Heart right ventricle (tissue), 16 donors: ENCODE results near the gene LDAF1. TPM values are rescaled to one million over a fixed set of nuclear protein-coding genes. Genes with fewer than 3 reads are reported as not detected.

Source experiments
- ATAC-seq, 8 donors: fragments of 200-7000 bp; cut with Tn5 transposase; one replicate each; pipeline ENCODE4 v1.9.1; 2020; ENCODE audit warnings: mild to moderate bottlenecking in 8 of 8, moderate library complexity in 8 of 8, moderate number of reproducible peaks in 1 of 8
- DNase-seq, 2 donors: peaks; one replicate each; pipeline ENCODE4 v3.0.0-alpha.2; 2020
- H3K27ac ChIP-seq, 10 donors: fragments of 200-600 bp; sonication (generic) in 2 of 10; one replicate each; pipeline versions ENCODE4 v1.5.0 to v1.8.0; 2020 to 2022; ENCODE audit warnings: mild to moderate bottlenecking in 3 of 10
- H3K27me3 ChIP-seq, 7 donors: fragments of 200-600 bp; one replicate each; pipeline ENCODE4 v1.8.0; 2021 to 2022; ENCODE audit warnings: mild to moderate bottlenecking in 2 of 7
- H3K36me3 ChIP-seq, 9 donors: fragments of 200-600 bp; sonication (generic) in 1 of 9; one replicate each; pipeline versions ENCODE4 v1.5.0 to v1.8.0; 2020 to 2022; ENCODE audit warnings: mild to moderate bottlenecking in 2 of 9
- H3K4me1 ChIP-seq, 9 donors: fragments of 200-600 bp; sonication (generic) in 1 of 9; one replicate each; pipeline versions ENCODE4 v1.5.0 to v1.8.0; 2020 to 2022; ENCODE audit warnings: mild to moderate bottlenecking in 4 of 9
- H3K4me3 ChIP-seq, 10 donors: fragments of 200-600 bp; sonication (generic) in 2 of 10; one replicate each; pipeline versions ENCODE4 v1.5.0 to v1.8.0; 2020 to 2022; ENCODE audit warnings: mild to moderate bottlenecking in 7 of 10, moderate library complexity in 2 of 10
- H3K9me3 ChIP-seq, 11 donors: fragments of 200-600 bp in 10 of 11; sonication (generic) in 2 of 11; one replicate each; pipeline versions ENCODE4 v1.5.0 to v1.8.0; 2013 to 2022; ENCODE audit warnings: mild to moderate bottlenecking in 2 of 11, control low read depth in 1 of 11, moderate library complexity in 1 of 11
- CTCF ChIP-seq, 9 donors: fragments of 200-600 bp; sonication (generic) in 2 of 9; IDR thresholded peaks; one replicate each; pipeline versions ENCODE4 v1.5.0 to v1.8.0; 2021 to 2022; ENCODE audit warnings: antibody characterized with exemption in 9 of 9, mild to moderate bottlenecking in 5 of 9, moderate library complexity in 1 of 9
- WGBS, 2 donors: extraction: QIAGEN DNeasy Blood & Tissue Kit; methylation state at CpG; one replicate each; pipeline ENCODE4 v1.1.7; 2013; ENCODE audit warnings: inconsistent platforms in 1 of 2; 5-methylcytosine and 5-hydroxymethylcytosine counted together
- intact Hi-C, 10 donors: fragments of 100-400 bp; cut with DNase I; formaldehyde crosslinking; loops; one replicate each; pipeline versions ENCODE4 v1.11.1 to v1.14.2; 2022
- polyA plus RNA-seq, 2 donors: library from polyadenylated mRNA; stranded (reverse); fragments of 200-250 nt; gene quantifications; one replicate each; pipeline ENCODE4 v1.2.3, GENCODE V29; 2013
- total RNA-seq, 10 donors: library from RNA; stranded (reverse); fragmentation: NEBNext Ultra II Directional in 3 of 10; extraction: Animal tissue kit (Norgen Biotek cat#: 25700) in 3 of 10; gene quantifications; one replicate each; pipeline versions ENCODE4 v1.2.1 to v1.2.4, GENCODE V29; 2021 to 2023
- donor health status: Arrhythmogenic right ventricular cardiomyopathy.
- donor health status: ischemic (EF 13 %, LVEDD 7.1; RV severe dilation, severe dysfunction).
- donor health status: healthy with polysubstance abuse.
- donor health status: DM: no; HTN: yes; CAD: no.
- donor health status: DM: no; HTN: no; CAD: no.
- donor health status: ischemic (EF 25% LVEDD 6.9; RV normal size, moderate dysfunction).
- donor health status: ischemic (EF 25% LVEDD 5.7; RV mildly dilated, moderate dysfunction).
- donor health status: healthy.
- donor health status: DM: yes; HTN: yes; CAD: no.
- donor health status: Ischemic cardiomyopathy.
- donor health status: ischemic (EF 35%, LVEDD 5.7; RV mildly dilated, moderate dysfunction).
- donor health status: nonischemic (EF 11% LVEDD 7.7; RV severe dilation, severe dysfunction).
- donor health status: DM: yes; HTN: yes; CAD: no.
- donor health status: PGD.
- donor health status: ischemic (EF 29% LVEDD 5.4; RV normal size, mild dysfunction).
- donor health status: nonischemic (EF 23%, LVEDD 6.1; RV moderate dilation, normal function).

Gene LDAF1
- total and polyA plus RNA-seq, 12 donors, result 21.0 to 182 (median 139) TPM

- no peak for TF ChIP-seq CTCF (IDR thresholded peaks at IDR 0.05)
- intact Hi-C loops, result no loop called here
- DNase-seq, result no peak
These were observed 55.6 kb downstream of the LDAF1 start for GRCh38 chr16:21214086-21214485.

GRCh38 chr16:21217121-21217520 lies 58.6 kb downstream of the LDAF1 start:
- no peaks in the 10 kb centered on the region for H3K36me3 ChIP-seq
- no peaks in the 10 kb centered on the region for H3K4me1 ChIP-seq
- intact Hi-C loops, result no loop called here
- H3K9me3 ChIP-seq, result no peaks in the 10 kb centered on the region
- DNase-seq (no peak), ATAC-seq (no peak)
- no peak for TF ChIP-seq CTCF (IDR thresholded peaks at IDR 0.05)
- peaks cover 0 to 32% (median 20%) of the 10 kb centered on the region in 7 donors for H3K27me3 ChIP-seq
- H3K27ac ChIP-seq, result no peak overlapping the region
- WGBS, 2 donors, result 58 to 64% methylated on average over 2 of the region's 2 CpGs
- no peak overlapping the region for H3K4me3 ChIP-seq

More at GRCh38 chr16:21214086-21214485, 55.6 kb downstream of the LDAF1 start:
- Histone ChIP-seq H3K9me3 (no peaks in the 10 kb centered on the region), H3K4me1 (no peaks in the 10 kb centered on the region), H3K4me3 (no peak overlapping the region), H3K36me3 (no peaks in the 10 kb centered on the region), H3K27me3 (peaks cover 0 to 47% (median 22%) of the 10 kb centered on the region in 7 donors), H3K27ac (no peak overlapping the region)
- no peak for ATAC-seq
- WGBS, 2 donors, result 64 to 66% methylated on average over 4 of the region's 4 CpGs

GRCh38 chr16:21218153-21218552 lies 59.7 kb downstream of the LDAF1 start:
- DNase-seq (no peak), ATAC-seq (no peak)
- H3K4me3 ChIP-seq, result no peak overlapping the region
- H3K27me3 ChIP-seq, result peaks cover 0 to 29% (median 23%) of the 10 kb centered on the region in 7 donors
- H3K4me1 ChIP-seq, result no peaks in the 10 kb centered on the region
- intact Hi-C loops, result no loop called here
- no peaks in the 10 kb centered on the region for H3K36me3 ChIP-seq
- no peak for TF ChIP-seq CTCF (IDR thresholded peaks at IDR 0.05)
- no peaks in the 10 kb centered on the region for H3K9me3 ChIP-seq
- H3K27ac ChIP-seq, result no peak overlapping the region
- WGBS, 2 donors, result 55 to 58% methylated on average over 7 of the region's 7 CpGs

GRCh38 chr16:21219551-21219950 lies 61.1 kb downstream of the LDAF1 start:
- no peak overlapping the region for H3K27ac ChIP-seq
- intact Hi-C loops, result no loop called here
- DNase-seq (no peak), ATAC-seq (no peak)
- no peaks in the 10 kb centered on the region for H3K9me3 ChIP-seq
- no peak overlapping the region for H3K4me3 ChIP-seq
- 90 to 97% methylated on average over 2 of the region's 2 CpGs for WGBS, 2 donors
- H3K36me3 ChIP-seq, result no peaks in the 10 kb centered on the region
- peaks cover 0 to 28% (median 24%) of the 10 kb centered on the region in 7 donors for H3K27me3 ChIP-seq
- H3K4me1 ChIP-seq, result no peaks in the 10 kb centered on the region
- no peak for TF ChIP-seq CTCF (IDR thresholded peaks at IDR 0.05)
